ENCODE measurements around the gene PPT2. TPM values are rescaled to one million over a fixed set of nuclear protein-coding genes. Genes with fewer than 3 reads are reported as not detected.

PPT2 gene
- total and polyA plus RNA-seq, 2 experiments from 2014 or later: 8.9 to 20.6 TPM

DNA sequence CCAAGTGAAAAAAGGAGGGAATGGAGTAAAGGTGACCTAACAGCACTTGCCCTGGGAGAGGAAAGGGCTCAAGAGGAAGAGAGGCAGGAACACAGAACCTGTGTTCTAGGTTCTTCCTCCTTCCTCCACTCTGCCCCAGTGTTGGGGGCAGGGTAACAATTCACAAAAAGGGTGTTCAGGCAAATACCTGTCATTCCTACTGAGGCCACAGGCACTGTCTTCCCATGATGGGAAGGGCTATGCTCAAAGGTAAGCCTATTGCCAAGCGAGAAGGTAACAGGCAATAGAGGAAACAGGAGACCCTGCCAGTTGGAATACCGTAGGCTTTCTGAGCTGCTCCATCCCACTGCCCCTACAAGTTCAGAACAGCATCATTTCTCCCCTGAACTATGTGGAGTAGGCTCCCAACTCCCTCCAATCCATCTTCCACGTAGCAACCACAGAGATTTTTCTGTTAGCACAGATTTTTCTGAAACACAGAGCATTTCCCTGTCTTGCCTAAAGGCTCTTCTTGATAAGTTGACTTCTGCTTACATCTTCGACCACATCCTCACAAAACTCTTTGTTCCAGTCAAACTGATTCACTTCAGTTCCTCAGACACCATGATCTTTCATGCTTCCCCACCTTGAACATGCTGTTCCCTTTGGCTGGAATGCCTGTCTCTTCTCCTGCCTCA, 19.2 kb downstream of the PPT2 start:
- H3K27ac ChIP-seq (ENCODE audit: low read depth): peak overlapping the region; percentile 41; the same call in 1 of the 2 replicates
- peaks cover 29% of the 10 kb centered on the region for H3K4me1 Mint-ChIP-seq
- no peak for ATAC-seq
- H3K27me3 ChIP-seq (ENCODE audit: insufficient read depth): no peaks in the 10 kb centered on the region
- peaks cover 18% of the 10 kb centered on the region for H3K27me3 Mint-ChIP-seq (ENCODE audit: insufficient read depth, low read depth, poor library complexity)
- peaks cover 19% of the 10 kb centered on the region; the same call in 1 of the 2 replicates for H4K20me1 ChIP-seq (replicated peaks; ENCODE audit: insufficient read depth)
- DNase-seq (ENCODE audit: low spot score): peak; percentile 51
- peak overlapping the region; percentile 41 for H3K27ac Mint-ChIP-seq
- peak overlapping the region; percentile 21; the same call in 1 of the 2 replicates for H3K4me3 ChIP-seq
- no peaks in the 10 kb centered on the region; the same call in 1 of the 2 replicates for H3K36me3 ChIP-seq (ENCODE audit: insufficient read depth)
- peak overlapping the region; percentile 31; the same call in 2 of the 3 replicates for H3K4me3 Mint-ChIP-seq
- no peak overlapping the region for H2AFZ ChIP-seq
- H3K79me2 ChIP-seq (replicated peaks; ENCODE audit: insufficient read depth): peaks cover 41% of the 10 kb centered on the region
- H3F3A ChIP-seq (replicated peaks; ENCODE audit: low read depth): 0 out of 2 replicates have a peak, but pooled peaks cover 7% of the 10 kb centered on the region
- H3K4me2 ChIP-seq: peak overlapping the region; percentile 48; the same call in 1 of the 2 replicates
- TF ChIP-seq POLR2AphosphoS5 (IDR thresholded peaks at IDR 0.05; ENCODE audit: low read depth) (no peak), ZNF114 (CRISPR knock-in tag; IDR thresholded peaks at IDR 0.05) (no peak), EZH2phosphoT487 (IDR thresholded peaks at IDR 0.05; ENCODE audit: unreplicated experiment) (no peak), ZNF331 (CRISPR knock-in tag; IDR thresholded peaks at IDR 0.05; ENCODE audit: low read depth) (no peak), CREB1 (CRISPR knock-in tag; IDR thresholded peaks at IDR 0.05; ENCODE audit: low read depth) (no peak), NANOG (IDR thresholded peaks at IDR 0.05; ENCODE audit: borderline replicate concordance) (no peak), EZH2 (IDR thresholded peaks at IDR 0.05; ENCODE audit: low read depth, unreplicated experiment) (no peak), STAT1 (IDR thresholded peaks at IDR 0.05; ENCODE audit: unreplicated experiment) (no peak)
- TF ChIP-seq, protein P1, sequence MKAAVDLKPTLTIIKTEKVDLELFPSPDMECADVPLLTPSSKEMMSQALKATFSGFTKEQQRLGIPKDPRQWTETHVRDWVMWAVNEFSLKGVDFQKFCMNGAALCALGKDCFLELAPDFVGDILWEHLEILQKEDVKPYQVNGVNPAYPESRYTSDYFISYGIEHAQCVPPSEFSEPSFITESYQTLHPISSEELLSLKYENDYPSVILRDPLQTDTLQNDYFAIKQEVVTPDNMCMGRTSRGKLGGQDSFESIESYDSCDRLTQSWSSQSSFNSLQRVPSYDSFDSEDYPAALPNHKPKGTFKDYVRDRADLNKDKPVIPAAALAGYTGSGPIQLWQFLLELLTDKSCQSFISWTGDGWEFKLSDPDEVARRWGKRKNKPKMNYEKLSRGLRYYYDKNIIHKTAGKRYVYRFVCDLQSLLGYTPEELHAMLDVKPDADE (IDR thresholded peaks at IDR 0.05): no peak
- TF ChIP-seq, protein P2, sequence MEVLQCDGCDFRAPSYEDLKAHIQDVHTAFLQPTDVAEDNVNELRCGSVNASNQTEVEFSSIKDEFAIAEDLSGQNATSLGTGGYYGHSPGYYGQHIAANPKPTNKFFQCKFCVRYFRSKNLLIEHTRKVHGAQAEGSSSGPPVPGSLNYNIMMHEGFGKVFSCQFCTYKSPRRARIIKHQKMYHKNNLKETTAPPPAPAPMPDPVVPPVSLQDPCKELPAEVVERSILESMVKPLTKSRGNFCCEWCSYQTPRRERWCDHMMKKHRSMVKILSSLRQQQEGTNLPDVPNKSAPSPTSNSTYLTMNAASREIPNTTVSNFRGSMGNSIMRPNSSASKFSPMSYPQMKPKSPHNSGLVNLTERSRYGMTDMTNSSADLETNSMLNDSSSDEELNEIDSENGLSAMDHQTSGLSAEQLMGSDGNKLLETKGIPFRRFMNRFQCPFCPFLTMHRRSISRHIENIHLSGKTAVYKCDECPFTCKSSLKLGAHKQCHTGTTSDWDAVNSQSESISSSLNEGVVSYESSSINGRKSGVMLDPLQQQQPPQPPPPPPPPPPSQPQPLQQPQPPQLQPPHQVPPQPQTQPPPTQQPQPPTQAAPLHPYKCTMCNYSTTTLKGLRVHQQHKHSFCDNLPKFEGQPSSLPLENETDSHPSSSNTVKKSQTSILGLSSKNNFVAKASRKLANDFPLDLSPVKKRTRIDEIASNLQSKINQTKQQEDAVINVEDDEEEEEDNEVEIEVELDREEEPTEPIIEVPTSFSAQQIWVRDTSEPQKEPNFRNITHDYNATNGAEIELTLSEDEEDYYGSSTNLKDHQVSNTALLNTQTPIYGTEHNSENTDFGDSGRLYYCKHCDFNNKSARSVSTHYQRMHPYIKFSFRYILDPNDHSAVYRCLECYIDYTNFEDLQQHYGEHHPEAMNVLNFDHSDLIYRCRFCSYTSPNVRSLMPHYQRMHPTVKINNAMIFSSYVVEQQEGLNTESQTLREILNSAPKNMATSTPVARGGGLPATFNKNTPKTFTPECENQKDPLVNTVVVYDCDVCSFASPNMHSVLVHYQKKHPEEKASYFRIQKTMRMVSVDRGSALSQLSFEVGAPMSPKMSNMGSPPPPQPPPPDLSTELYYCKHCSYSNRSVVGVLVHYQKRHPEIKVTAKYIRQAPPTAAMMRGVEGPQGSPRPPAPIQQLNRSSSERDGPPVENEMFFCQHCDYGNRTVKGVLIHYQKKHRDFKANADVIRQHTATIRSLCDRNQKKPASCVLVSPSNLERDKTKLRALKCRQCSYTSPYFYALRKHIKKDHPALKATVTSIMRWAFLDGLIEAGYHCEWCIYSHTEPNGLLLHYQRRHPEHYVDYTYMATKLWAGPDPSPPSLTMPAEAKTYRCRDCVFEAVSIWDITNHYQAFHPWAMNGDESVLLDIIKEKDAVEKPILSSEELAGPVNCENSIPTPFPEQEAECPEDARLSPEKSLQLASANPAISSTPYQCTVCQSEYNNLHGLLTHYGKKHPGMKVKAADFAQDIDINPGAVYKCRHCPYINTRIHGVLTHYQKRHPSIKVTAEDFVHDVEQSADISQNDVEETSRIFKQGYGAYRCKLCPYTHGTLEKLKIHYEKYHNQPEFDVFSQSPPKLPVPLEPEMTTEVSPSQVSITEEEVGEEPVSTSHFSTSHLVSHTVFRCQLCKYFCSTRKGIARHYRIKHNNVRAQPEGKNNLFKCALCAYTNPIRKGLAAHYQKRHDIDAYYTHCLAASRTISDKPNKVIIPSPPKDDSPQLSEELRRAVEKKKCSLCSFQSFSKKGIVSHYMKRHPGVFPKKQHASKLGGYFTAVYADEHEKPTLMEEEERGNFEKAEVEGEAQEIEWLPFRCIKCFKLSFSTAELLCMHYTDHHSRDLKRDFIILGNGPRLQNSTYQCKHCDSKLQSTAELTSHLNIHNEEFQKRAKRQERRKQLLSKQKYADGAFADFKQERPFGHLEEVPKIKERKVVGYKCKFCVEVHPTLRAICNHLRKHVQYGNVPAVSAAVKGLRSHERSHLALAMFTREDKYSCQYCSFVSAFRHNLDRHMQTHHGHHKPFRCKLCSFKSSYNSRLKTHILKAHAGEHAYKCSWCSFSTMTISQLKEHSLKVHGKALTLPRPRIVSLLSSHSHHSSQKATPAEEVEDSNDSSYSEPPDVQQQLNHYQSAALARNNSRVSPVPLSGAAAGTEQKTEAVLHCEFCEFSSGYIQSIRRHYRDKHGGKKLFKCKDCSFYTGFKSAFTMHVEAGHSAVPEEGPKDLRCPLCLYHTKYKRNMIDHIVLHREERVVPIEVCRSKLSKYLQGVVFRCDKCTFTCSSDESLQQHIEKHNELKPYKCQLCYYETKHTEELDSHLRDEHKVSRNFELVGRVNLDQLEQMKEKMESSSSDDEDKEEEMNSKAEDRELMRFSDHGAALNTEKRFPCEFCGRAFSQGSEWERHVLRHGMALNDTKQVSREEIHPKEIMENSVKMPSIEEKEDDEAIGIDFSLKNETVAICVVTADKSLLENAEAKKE (CRISPR knock-in tag; IDR thresholded peaks at IDR 0.05): no peak
- TF ChIP-seq, protein P3, sequence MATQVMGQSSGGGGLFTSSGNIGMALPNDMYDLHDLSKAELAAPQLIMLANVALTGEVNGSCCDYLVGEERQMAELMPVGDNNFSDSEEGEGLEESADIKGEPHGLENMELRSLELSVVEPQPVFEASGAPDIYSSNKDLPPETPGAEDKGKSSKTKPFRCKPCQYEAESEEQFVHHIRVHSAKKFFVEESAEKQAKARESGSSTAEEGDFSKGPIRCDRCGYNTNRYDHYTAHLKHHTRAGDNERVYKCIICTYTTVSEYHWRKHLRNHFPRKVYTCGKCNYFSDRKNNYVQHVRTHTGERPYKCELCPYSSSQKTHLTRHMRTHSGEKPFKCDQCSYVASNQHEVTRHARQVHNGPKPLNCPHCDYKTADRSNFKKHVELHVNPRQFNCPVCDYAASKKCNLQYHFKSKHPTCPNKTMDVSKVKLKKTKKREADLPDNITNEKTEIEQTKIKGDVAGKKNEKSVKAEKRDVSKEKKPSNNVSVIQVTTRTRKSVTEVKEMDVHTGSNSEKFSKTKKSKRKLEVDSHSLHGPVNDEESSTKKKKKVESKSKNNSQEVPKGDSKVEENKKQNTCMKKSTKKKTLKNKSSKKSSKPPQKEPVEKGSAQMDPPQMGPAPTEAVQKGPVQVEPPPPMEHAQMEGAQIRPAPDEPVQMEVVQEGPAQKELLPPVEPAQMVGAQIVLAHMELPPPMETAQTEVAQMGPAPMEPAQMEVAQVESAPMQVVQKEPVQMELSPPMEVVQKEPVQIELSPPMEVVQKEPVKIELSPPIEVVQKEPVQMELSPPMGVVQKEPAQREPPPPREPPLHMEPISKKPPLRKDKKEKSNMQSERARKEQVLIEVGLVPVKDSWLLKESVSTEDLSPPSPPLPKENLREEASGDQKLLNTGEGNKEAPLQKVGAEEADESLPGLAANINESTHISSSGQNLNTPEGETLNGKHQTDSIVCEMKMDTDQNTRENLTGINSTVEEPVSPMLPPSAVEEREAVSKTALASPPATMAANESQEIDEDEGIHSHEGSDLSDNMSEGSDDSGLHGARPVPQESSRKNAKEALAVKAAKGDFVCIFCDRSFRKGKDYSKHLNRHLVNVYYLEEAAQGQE (IDR thresholded peaks at IDR 0.05; ENCODE audit: unreplicated experiment): no peak
- TF ChIP-seq, protein P4, sequence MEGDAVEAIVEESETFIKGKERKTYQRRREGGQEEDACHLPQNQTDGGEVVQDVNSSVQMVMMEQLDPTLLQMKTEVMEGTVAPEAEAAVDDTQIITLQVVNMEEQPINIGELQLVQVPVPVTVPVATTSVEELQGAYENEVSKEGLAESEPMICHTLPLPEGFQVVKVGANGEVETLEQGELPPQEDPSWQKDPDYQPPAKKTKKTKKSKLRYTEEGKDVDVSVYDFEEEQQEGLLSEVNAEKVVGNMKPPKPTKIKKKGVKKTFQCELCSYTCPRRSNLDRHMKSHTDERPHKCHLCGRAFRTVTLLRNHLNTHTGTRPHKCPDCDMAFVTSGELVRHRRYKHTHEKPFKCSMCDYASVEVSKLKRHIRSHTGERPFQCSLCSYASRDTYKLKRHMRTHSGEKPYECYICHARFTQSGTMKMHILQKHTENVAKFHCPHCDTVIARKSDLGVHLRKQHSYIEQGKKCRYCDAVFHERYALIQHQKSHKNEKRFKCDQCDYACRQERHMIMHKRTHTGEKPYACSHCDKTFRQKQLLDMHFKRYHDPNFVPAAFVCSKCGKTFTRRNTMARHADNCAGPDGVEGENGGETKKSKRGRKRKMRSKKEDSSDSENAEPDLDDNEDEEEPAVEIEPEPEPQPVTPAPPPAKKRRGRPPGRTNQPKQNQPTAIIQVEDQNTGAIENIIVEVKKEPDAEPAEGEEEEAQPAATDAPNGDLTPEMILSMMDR (conservative IDR thresholded peaks at IDR 0.05; ENCODE audit: low read depth in 2 of 2): no peak
- H3K4me1 ChIP-seq (ENCODE audit: insufficient read depth): peaks cover 18% of the 10 kb centered on the region
- no peaks in the 10 kb centered on the region for H3K9me2 ChIP-seq (ENCODE audit: insufficient read depth)
- no peaks in the 10 kb centered on the region for H3K9me3 Mint-ChIP-seq
- H3K36me3 Mint-ChIP-seq (ENCODE audit: low read depth): peaks cover 36% of the 10 kb centered on the region

Measured in GM23338 (cell line).